GM23338 (cell line): Measurements from ENCODE around the gene AGBL4. TPM values are rescaled to one million over a fixed set of nuclear protein-coding genes. Genes with fewer than 3 reads are reported as not detected.

Experiments
- ATAC-seq: fragments of 200-7000 bp; cut with Tn5 transposase; 3 replicates; pipeline ENCODE4 v1.9.1; 2020
- DNase-seq: peaks from one replicate; pipeline ENCODE4 v3.0.0-alpha.2; 2015; ENCODE audit warnings: low spot score
- H2AFZ ChIP-seq: fragments of 200-600 bp; sonication (generic); 2 replicates; pipeline ENCODE4 v1.8.0; 2016; ENCODE audit warnings: antibody characterized with exemption, mild to moderate bottlenecking, moderate library complexity
- H3F3A ChIP-seq: fragments of 200-600 bp; sonication (generic); replicated peaks from 2 replicates; pipeline ENCODE4 v1.8.0; 2017; ENCODE audit warnings: antibody characterized with exemption, mixed run types, low read depth
- H3K27ac ChIP-seq: fragments of 200-600 bp; sonication (generic); 2 replicates; pipeline ENCODE4 v1.6.1; 2016; ENCODE audit warnings: low read depth
- H3K27me3 ChIP-seq: fragments of 200-600 bp; sonication (generic); 2 replicates; pipeline ENCODE4 v1.8.0; 2016; ENCODE audit warnings: mild to moderate bottlenecking, mixed run types, moderate library complexity; ENCODE audit not compliant: insufficient read depth
- H3K36me3 ChIP-seq: fragments of 200-600 bp; sonication (generic); 2 replicates; pipeline ENCODE4 v1.8.0; 2016; ENCODE audit warnings: mild to moderate bottlenecking; ENCODE audit not compliant: insufficient read depth
- H3K4me1 ChIP-seq: fragments of 200-600 bp; sonication (generic); 2 replicates; pipeline ENCODE4 v1.8.0; 2016; ENCODE audit warnings: mild to moderate bottlenecking, moderate library complexity; ENCODE audit not compliant: insufficient read depth
- H3K4me2 ChIP-seq: fragments of 200-600 bp; sonication (generic); 2 replicates; pipeline ENCODE4 v1.7.1; 2017; ENCODE audit warnings: mixed run types
- H3K4me3 ChIP-seq: fragments of 200-600 bp; sonication (generic); 2 replicates; pipeline ENCODE4 v1.6.1; 2016; ENCODE audit warnings: mixed run types
- H3K79me2 ChIP-seq: fragments of 200-600 bp; sonication (generic); replicated peaks from 2 replicates; pipeline ENCODE4 v1.8.0; 2017; ENCODE audit warnings: mild to moderate bottlenecking; ENCODE audit not compliant: insufficient read depth
- H3K9me2 ChIP-seq: fragments of 200-600 bp; sonication (generic); 2 replicates; pipeline ENCODE4 v1.8.0; 2017; ENCODE audit not compliant: insufficient read depth
- H4K20me1 ChIP-seq: fragments of 200-600 bp; sonication (generic); replicated peaks from 2 replicates; pipeline ENCODE4 v1.8.0; 2017; ENCODE audit warnings: mild to moderate bottlenecking; ENCODE audit not compliant: insufficient read depth
- H3K27ac Mint-ChIP-seq: 2 replicates; pipeline ENCODE4 v1.8.0; 2020; ENCODE audit warnings: inconsistent platforms, mild to moderate bottlenecking, moderate library complexity, mixed read lengths
- H3K27me3 Mint-ChIP-seq: 3 replicates; pipeline ENCODE4 v1.8.0; 2022; ENCODE audit warnings: low read depth, mild to moderate bottlenecking, moderate library complexity, mixed read lengths, inconsistent platforms; ENCODE audit not compliant: insufficient read depth, poor library complexity
- H3K36me3 Mint-ChIP-seq: 3 replicates; pipeline ENCODE4 v1.8.0; 2021; ENCODE audit warnings: low read depth, mild to moderate bottlenecking, inconsistent platforms, moderate library complexity, mixed read lengths
- H3K4me1 Mint-ChIP-seq: 3 replicates; pipeline ENCODE4 v1.8.0; 2020; ENCODE audit warnings: mild to moderate bottlenecking, inconsistent platforms, mixed read lengths
- H3K4me3 Mint-ChIP-seq: 3 replicates; pipeline ENCODE4 v1.8.0; 2021; ENCODE audit warnings: moderate library complexity, mild to moderate bottlenecking, inconsistent platforms, mixed read lengths
- H3K9me3 Mint-ChIP-seq: 3 replicates; pipeline ENCODE4 v1.8.0; 2020; ENCODE audit warnings: moderate library complexity, mild to moderate bottlenecking, inconsistent platforms, mixed read lengths
- CREB1 ChIP-seq: fragments of 250-450 bp; sonication (Bioruptor Pico); IDR thresholded peaks from 2 replicates; pipeline ENCODE4 v1.5.0; 2020; ENCODE audit warnings: low read depth, mild to moderate bottlenecking, moderate library complexity
- CTCF ChIP-seq, 2 experiments: fragments of 200-600 bp in 1 of 2; sonication (generic) in 1 of 2; conservative IDR thresholded peaks; 2 replicates each; pipeline versions ENCODE4 v1.5.1 to v1.6.1; 2016 to 2017; ENCODE audit warnings: antibody characterized with exemption in 2 of 2, low read depth in 2 of 2, mild to moderate bottlenecking in 2 of 2, moderate library complexity in 1 of 2
- ETS1 ChIP-seq: IDR thresholded peaks from 2 replicates; pipeline ENCODE4 v1.6.1; 2016; ENCODE audit warnings: antibody characterized with exemption
- EZH2 ChIP-seq: fragments of 200-600 bp; sonication (generic); IDR thresholded peaks from one replicate; pipeline ENCODE4 v1.8.0; 2017; ENCODE audit warnings: antibody characterized with exemption, mild to moderate bottlenecking, low read depth; ENCODE audit not compliant: unreplicated experiment
- EZH2phosphoT487 ChIP-seq: fragments of 200-600 bp; sonication (generic); IDR thresholded peaks from one replicate; pipeline ENCODE4 v1.8.1; 2018; ENCODE audit warnings: antibody characterized with exemption; ENCODE audit not compliant: unreplicated experiment
- JUNB ChIP-seq: IDR thresholded peaks from one replicate; pipeline ENCODE4 v1.6.1; 2016; ENCODE audit warnings: antibody characterized with exemption; ENCODE audit not compliant: unreplicated experiment
- NANOG ChIP-seq: IDR thresholded peaks from 2 replicates; pipeline ENCODE4 v1.6.1; 2016; ENCODE audit warnings: antibody characterized with exemption, borderline replicate concordance
- POLR2AphosphoS5 ChIP-seq: IDR thresholded peaks from 2 replicates; pipeline ENCODE4 v1.6.1; 2016; ENCODE audit warnings: antibody characterized with exemption, low read depth
- ZNF114 ChIP-seq: fragments of 250-450 bp; sonication (Bioruptor Pico); IDR thresholded peaks from 2 replicates; pipeline ENCODE4 v1.5.0; 2020; ENCODE audit warnings: mild to moderate bottlenecking, moderate library complexity
- ZNF331 ChIP-seq: fragments of 250-450 bp; sonication (Bioruptor Pico); IDR thresholded peaks from 2 replicates; pipeline ENCODE4 v1.5.0; 2020; ENCODE audit warnings: low read depth, mild to moderate bottlenecking, moderate library complexity
- ZNF462 ChIP-seq: fragments of 250-450 bp; sonication (Bioruptor Pico); IDR thresholded peaks from 2 replicates; pipeline ENCODE4 v1.5.0; 2020; ENCODE audit warnings: mild to moderate bottlenecking, moderate library complexity
- polyA plus RNA-seq: library from polyadenylated mRNA; unstranded; fragments of >200 nt; fragmentation: Nextera tagmentation; extraction: Ambion mirVana; gene quantifications from 2 replicates; pipeline ENCODE4 v1.2.1, GENCODE V29; 2016
- total RNA-seq: library from RNA; depleted of rRNA; stranded (reverse); fragments of >200 nt; shearing (Covaris generic); gene quantifications from 2 replicates; pipeline ENCODE4 v1.2.3, GENCODE V29; 2014

The AGBL4 gene
- total and polyA plus RNA-seq, 2 experiments from 2014 or later, result 0.91 to 1.5 TPM

- TF ChIP-seq ETS1, result no peak
- H3K4me1 ChIP-seq, result no peaks in the 10 kb centered on the region
- H3K27ac Mint-ChIP-seq, result no peak overlapping the region
- H2AFZ ChIP-seq, result no peak overlapping the region
- no peaks in the 10 kb centered on the region for H3F3A ChIP-seq
- H3K9me2 ChIP-seq, result no peaks in the 10 kb centered on the region
- no peak overlapping the region for H3K4me2 ChIP-seq
- peaks cover 5% of the 10 kb centered on the region; the same call in 1 of the 2 replicates for H3K36me3 ChIP-seq
- H3K9me3 Mint-ChIP-seq, result peaks cover 95% of the 10 kb centered on the region
- H3K36me3 Mint-ChIP-seq, result peaks cover 58% of the 10 kb centered on the region
- H3K4me3 ChIP-seq, result no peak overlapping the region
- no peak overlapping the region for H3K4me3 Mint-ChIP-seq
- DNase-seq, result no peak
- no peak for ATAC-seq
- no peak overlapping the region for H3K27ac ChIP-seq
- peaks cover 15% of the 10 kb centered on the region for H3K27me3 Mint-ChIP-seq
- no peaks in the 10 kb centered on the region for H4K20me1 ChIP-seq
- H3K27me3 ChIP-seq, result 0 out of 2 replicates have a peak, but pooled peaks cover 3% of the 10 kb centered on the region
- no peaks in the 10 kb centered on the region for H3K79me2 ChIP-seq
- H3K4me1 Mint-ChIP-seq, result no peaks in the 10 kb centered on the region
These were observed 181.2 kb downstream of the AGBL4 start for GRCh38 chr1:49842596-49842995.

- Histone ChIP-seq H2AFZ (no peak overlapping the region), H3F3A (no peaks in the 10 kb centered on the region), H3K4me1 (no peaks in the 10 kb centered on the region), H3K79me2 (no peaks in the 10 kb centered on the region), H3K27ac (no peak overlapping the region), H3K9me2 (no peaks in the 10 kb centered on the region), H3K4me3 (no peak overlapping the region), H3K27me3 (0 out of 2 replicates have a peak, but pooled peaks cover 3% of the 10 kb centered on the region), H3K4me2 (no peak overlapping the region), H4K20me1 (no peaks in the 10 kb centered on the region), H3K36me3 (peaks cover 5% of the 10 kb centered on the region; the same call in 1 of the 2 replicates)
- TF ChIP-seq JUNB (no peak), CTCF (conservative IDR thresholded peaks at IDR 0.05; ENCODE audit: low read depth in 2 of 2) (no peak), EZH2 (no peak), EZH2phosphoT487 (no peak), NANOG (no peak), ZNF462 (CRISPR knock-in tag) (no peak), CREB1 (CRISPR knock-in tag) (no peak), ZNF114 (CRISPR knock-in tag) (no peak), POLR2AphosphoS5 (no peak), ETS1 (no peak), ZNF331 (no peak)
- DNase-seq (no peak), ATAC-seq (no peak)
- peaks cover 55% of the 10 kb centered on the region for H3K36me3 Mint-ChIP-seq
- peaks cover 95% of the 10 kb centered on the region for H3K9me3 Mint-ChIP-seq
- peaks cover 15% of the 10 kb centered on the region for H3K27me3 Mint-ChIP-seq
- H3K4me3 Mint-ChIP-seq, result no peak overlapping the region
- no peaks in the 10 kb centered on the region for H3K4me1 Mint-ChIP-seq
- H3K27ac Mint-ChIP-seq, result no peak overlapping the region
These were observed 182.0 kb downstream of the AGBL4 start for GRCh38 chr1:49841767-49842166.
